SK-N-SH treated with all-trans-retinoic acid at 6 μM for 48 hours (cell line): ENCODE data around the gene CROCC2.

Source experiments
- ATAC-seq: fragments of 200-7000 bp; cut with Tn5 transposase; 3 replicates; pipeline ENCODE4 v1.9.1; 2020; ENCODE audit warnings: mild to moderate bottlenecking, moderate library complexity
- ARNTL ChIP-seq: fragments of 450-650 bp; formaldehyde crosslinking; IDR thresholded peaks from 2 replicates; pipeline ENCODE4 v1.5.0; 2020; ENCODE audit warnings: low read depth, mild to moderate bottlenecking, moderate library complexity, borderline replicate concordance
- BACH2 ChIP-seq: fragments of 250-450 bp; sonication (Bioruptor Pico); IDR thresholded peaks from 2 replicates; pipeline ENCODE4 v1.9.0; 2021; ENCODE audit warnings: mild to moderate bottlenecking, borderline replicate concordance
- CSDC2 ChIP-seq: fragments of 250-450 bp; sonication (Bioruptor Pico); IDR thresholded peaks from 2 replicates; pipeline ENCODE4 v1.5.0; 2020; ENCODE audit warnings: mild to moderate bottlenecking, moderate library complexity
- ESRRG ChIP-seq: fragments of 250-450 bp; sonication (Bioruptor Pico); IDR thresholded peaks from 2 replicates; pipeline ENCODE4 v1.6.1; 2021; ENCODE audit warnings: mild to moderate bottlenecking
- GLIS3 ChIP-seq: fragments of 250-450 bp; sonication (Bioruptor Pico); IDR thresholded peaks from 2 replicates; pipeline ENCODE4 v1.5.0; 2020; ENCODE audit warnings: mild to moderate bottlenecking, moderate library complexity
- ISL1 ChIP-seq: fragments of 250-450 bp; sonication (Bioruptor Pico); IDR thresholded peaks from 2 replicates; pipeline ENCODE4 v2.1.2; 2022; ENCODE audit warnings: mild to moderate bottlenecking, moderate library complexity
- OSR1 ChIP-seq: fragments of 250-450 bp; sonication (Bioruptor Pico); IDR thresholded peaks from 2 replicates; pipeline ENCODE4 v1.8.0; 2022; ENCODE audit warnings: moderate library complexity, mild to moderate bottlenecking, inconsistent platforms
- PPARA ChIP-seq: fragments of 250-450 bp; sonication (Bioruptor Pico); IDR thresholded peaks from 2 replicates; pipeline ENCODE4 v1.5.0; 2020; ENCODE audit warnings: mild to moderate bottlenecking, borderline replicate concordance
- RARB ChIP-seq: fragments of 250-450 bp; sonication (Bioruptor Pico); IDR thresholded peaks from 2 replicates; pipeline ENCODE4 v1.8.0; 2021; ENCODE audit warnings: mild to moderate bottlenecking, moderate library complexity
- SNAI2 ChIP-seq: fragments of 250-450 bp; sonication (Bioruptor Pico); IDR thresholded peaks from 2 replicates; pipeline ENCODE4 v1.5.0; 2020; ENCODE audit warnings: mild to moderate bottlenecking, moderate library complexity
- TCF4 ChIP-seq: fragments of 250-450 bp; sonication (Bioruptor Pico); IDR thresholded peaks from 2 replicates; pipeline ENCODE4 v1.8.0; 2021; ENCODE audit warnings: mild to moderate bottlenecking, moderate library complexity, borderline replicate concordance
- TOX ChIP-seq: fragments of 250-450 bp; sonication (Bioruptor Pico); IDR thresholded peaks from 2 replicates; pipeline ENCODE4 v1.8.0; 2021; ENCODE audit warnings: mild to moderate bottlenecking, moderate library complexity, borderline replicate concordance
- ZC3H10 ChIP-seq: fragments of 250-450 bp; sonication (Bioruptor Pico); IDR thresholded peaks from 2 replicates; pipeline ENCODE4 v1.5.1; 2021; ENCODE audit warnings: mild to moderate bottlenecking, moderate library complexity
- ZFP3 ChIP-seq: fragments of 250-450 bp; sonication (Bioruptor Pico); IDR thresholded peaks from 2 replicates; pipeline ENCODE4 v1.5.0; 2020; ENCODE audit warnings: mild to moderate bottlenecking, moderate library complexity
- ZFP30 ChIP-seq: fragments of 450-650 bp; formaldehyde crosslinking; IDR thresholded peaks from 2 replicates; pipeline ENCODE4 v1.5.0; 2022; ENCODE audit warnings: mild to moderate bottlenecking, moderate library complexity
- ZNF565 ChIP-seq: fragments of 450-650 bp; formaldehyde crosslinking; conservative IDR thresholded peaks from 2 replicates; pipeline ENCODE4 v1.5.0; 2020; ENCODE audit warnings: low read depth, mild to moderate bottlenecking, moderate library complexity
- ZNF70 ChIP-seq: fragments of 450-650 bp; formaldehyde crosslinking; IDR thresholded peaks from 2 replicates; pipeline ENCODE4 v1.5.0; 2020; ENCODE audit warnings: mild to moderate bottlenecking, moderate library complexity
- ZNF8 ChIP-seq: fragments of 450-650 bp; formaldehyde crosslinking; IDR thresholded peaks from 2 replicates; pipeline ENCODE4 v1.5.0; 2020; ENCODE audit warnings: mild to moderate bottlenecking, moderate library complexity
- TF ChIP-seq, protein P1 (sequence below): fragments of 250-450 bp; sonication (Bioruptor Pico); IDR thresholded peaks from 2 replicates; pipeline ENCODE4 v1.5.1; 2020; ENCODE audit warnings: low read depth, mild to moderate bottlenecking, moderate library complexity
- TF ChIP-seq, protein P2 (sequence below): fragments of 250-450 bp; sonication (Bioruptor Pico); IDR thresholded peaks from 2 replicates; pipeline ENCODE4 v1.8.0; 2020; ENCODE audit warnings: mild to moderate bottlenecking, moderate library complexity, borderline replicate concordance
- TF ChIP-seq, protein P3 (sequence below): fragments of 250-450 bp; sonication (Bioruptor Pico); IDR thresholded peaks from 2 replicates; pipeline ENCODE4 v1.5.1; 2021; ENCODE audit warnings: mild to moderate bottlenecking, moderate library complexity
- TF ChIP-seq, protein P4 (sequence below): fragments of 250-450 bp; sonication (Bioruptor Pico); IDR thresholded peaks from 2 replicates; pipeline ENCODE4 v1.8.0; 2021; ENCODE audit warnings: low read depth, mild to moderate bottlenecking, moderate library complexity, borderline replicate concordance

The CROCC2 gene

DNA sequence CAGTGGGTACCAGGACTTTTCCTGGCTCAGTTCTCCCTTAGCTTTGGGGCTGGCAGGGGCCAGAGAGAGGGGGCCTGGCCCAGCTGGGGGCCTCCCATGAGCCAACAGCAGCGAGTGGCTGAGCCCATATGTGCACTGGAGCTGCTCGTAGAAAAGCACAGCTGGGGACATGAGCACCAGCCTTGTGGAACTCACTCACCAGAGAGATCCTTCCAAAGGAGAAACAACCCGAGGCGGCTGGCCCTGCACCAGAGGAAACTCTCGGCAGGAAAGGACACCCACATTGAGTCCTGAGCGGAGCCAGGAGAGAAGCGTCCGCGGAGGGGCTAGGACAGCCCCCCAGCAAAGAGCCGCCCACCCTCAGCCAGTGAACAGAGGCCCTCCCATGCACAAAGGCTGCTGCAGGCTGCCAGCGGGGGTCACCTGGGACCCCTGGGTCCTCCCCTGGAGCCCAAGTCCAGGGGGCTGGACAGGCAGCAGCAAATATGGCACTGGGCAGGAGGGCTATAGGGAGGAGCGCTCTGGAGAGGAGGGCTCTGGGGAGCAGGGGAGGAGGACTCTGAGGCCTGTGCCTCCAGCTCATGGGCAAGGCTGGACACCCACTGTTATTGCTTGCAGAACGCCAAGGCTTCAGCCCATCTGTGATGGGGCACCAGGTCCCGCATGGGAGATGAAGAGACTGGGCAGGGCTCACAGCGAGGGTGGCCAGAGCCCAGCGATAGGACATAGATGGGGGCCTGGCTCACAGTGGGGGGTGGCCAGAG is 50.2 kb downstream of the CROCC2 start:
- TF ChIP-seq ZFP3 (CRISPR knock-in tag) (no peak), ZNF70 (CRISPR knock-in tag) (no peak), ZNF8 (no peak), OSR1 (CRISPR knock-in tag) (no peak), RARB (CRISPR knock-in tag) (no peak), BACH2 (no peak), ISL1 (CRISPR knock-in tag) (no peak)
- TF ChIP-seq, protein P1, sequence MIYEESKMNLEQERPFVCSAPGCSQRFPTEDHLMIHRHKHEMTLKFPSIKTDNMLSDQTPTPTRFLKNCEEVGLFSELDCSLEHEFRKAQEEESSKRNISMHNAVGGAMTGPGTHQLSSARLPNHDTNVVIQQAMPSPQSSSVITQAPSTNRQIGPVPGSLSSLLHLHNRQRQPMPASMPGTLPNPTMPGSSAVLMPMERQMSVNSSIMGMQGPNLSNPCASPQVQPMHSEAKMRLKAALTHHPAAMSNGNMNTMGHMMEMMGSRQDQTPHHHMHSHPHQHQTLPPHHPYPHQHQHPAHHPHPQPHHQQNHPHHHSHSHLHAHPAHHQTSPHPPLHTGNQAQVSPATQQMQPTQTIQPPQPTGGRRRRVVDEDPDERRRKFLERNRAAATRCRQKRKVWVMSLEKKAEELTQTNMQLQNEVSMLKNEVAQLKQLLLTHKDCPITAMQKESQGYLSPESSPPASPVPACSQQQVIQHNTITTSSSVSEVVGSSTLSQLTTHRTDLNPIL (CRISPR knock-in tag) = no peak
- no peak for ATAC-seq

DNA sequence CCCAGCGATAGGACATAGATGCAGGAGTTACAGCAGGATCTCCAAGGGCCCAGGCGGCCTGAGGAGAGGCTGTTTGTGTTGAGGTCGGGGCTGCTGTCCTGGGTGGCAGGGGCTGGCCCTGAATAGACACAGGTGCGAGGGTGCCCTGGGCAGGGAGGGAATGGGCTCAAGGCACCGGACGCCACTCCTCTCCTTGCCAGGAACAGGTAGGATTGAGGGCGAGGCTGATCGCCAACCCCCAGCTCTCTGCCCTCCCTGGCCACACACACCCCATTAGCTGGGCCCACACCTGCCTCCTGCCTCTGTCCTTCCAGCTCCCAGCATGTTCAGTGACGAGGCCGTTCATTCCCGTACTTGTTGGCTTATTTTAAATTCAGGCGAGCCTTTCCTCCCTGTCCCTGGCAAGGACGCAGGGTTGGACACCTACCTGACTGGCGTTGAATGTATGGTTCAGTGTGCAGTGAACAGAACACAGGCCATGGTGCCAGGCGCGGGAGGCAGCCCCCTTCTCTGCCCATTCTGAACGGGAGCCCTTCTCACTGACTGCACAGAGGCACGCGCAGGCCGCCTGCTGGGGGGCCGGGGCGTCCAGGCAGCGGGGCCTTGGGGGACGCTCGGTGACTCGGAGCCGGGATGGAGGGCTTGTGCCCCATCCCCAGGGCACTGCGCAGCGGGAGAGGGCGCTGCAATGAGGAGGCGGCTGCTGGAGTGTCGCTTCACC is 51.0 kb downstream of the CROCC2 start:
- ATAC-seq = no peak

DNA sequence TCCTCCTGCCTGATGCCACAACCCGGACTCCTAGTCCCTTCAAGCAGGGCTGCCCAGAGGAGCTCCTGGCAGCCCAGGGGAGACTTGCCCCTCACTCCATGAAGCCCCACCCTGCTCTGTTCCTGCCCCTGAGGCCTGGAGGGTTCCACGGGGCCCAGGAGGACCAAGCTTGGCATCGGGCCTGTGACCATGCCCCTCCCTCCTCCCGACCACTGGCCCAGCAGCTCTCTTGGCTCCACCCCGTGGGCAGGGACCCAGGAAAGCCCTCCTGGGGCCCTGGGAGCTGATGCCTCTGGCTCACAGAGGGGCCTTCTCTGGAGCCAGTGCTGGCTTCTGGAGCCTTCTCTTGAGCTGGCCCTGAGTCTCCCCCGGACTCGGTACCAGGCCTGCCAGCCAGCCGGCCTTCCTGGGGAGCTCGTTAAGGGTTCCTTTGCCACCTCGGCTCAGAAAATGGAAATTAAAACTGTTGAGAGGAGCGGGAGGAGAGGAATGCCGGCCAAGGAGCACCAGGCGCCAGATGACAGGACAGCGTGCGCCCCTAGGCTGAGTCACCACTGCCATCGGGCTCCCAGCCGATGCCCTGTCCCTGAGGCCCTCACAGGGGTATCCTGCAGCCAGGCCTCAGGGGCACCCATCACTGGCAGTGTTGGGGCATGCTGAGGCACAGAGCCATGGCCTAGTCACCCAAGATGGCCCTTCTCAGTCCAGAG is 51.7 kb downstream of the CROCC2 start:
- ATAC-seq = no peak
- no peak for TF ChIP-seq PPARA (CRISPR knock-in tag)
- TF ChIP-seq ZFP3 (CRISPR knock-in tag) = no peak
- TF ChIP-seq ZNF8 = no peak
- TF ChIP-seq TOX (CRISPR knock-in tag) = no peak
- no peak for TF ChIP-seq TCF4 (CRISPR knock-in tag)
- TF ChIP-seq ZFP30 (CRISPR knock-in tag) = no peak
- TF ChIP-seq, protein P2, sequence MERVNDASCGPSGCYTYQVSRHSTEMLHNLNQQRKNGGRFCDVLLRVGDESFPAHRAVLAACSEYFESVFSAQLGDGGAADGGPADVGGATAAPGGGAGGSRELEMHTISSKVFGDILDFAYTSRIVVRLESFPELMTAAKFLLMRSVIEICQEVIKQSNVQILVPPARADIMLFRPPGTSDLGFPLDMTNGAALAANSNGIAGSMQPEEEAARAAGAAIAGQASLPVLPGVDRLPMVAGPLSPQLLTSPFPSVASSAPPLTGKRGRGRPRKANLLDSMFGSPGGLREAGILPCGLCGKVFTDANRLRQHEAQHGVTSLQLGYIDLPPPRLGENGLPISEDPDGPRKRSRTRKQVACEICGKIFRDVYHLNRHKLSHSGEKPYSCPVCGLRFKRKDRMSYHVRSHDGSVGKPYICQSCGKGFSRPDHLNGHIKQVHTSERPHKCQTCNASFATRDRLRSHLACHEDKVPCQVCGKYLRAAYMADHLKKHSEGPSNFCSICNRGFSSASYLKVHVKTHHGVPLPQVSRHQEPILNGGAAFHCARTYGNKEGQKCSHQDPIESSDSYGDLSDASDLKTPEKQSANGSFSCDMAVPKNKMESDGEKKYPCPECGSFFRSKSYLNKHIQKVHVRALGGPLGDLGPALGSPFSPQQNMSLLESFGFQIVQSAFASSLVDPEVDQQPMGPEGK = no peak
- TF ChIP-seq, protein P3, sequence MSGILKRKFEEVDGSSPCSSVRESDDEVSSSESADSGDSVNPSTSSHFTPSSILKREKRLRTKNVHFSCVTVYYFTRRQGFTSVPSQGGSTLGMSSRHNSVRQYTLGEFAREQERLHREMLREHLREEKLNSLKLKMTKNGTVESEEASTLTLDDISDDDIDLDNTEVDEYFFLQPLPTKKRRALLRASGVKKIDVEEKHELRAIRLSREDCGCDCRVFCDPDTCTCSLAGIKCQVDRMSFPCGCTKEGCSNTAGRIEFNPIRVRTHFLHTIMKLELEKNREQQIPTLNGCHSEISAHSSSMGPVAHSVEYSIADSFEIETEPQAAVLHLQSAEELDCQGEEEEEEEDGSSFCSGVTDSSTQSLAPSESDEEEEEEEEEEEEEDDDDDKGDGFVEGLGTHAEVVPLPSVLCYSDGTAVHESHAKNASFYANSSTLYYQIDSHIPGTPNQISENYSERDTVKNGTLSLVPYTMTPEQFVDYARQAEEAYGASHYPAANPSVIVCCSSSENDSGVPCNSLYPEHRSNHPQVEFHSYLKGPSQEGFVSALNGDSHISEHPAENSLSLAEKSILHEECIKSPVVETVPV (CRISPR knock-in tag) = no peak
- no peak for TF ChIP-seq ZNF565 (CRISPR knock-in tag)

More for the DNA sequence above, 51.0 kb downstream of the CROCC2 start:
- TF ChIP-seq ZFP30 (CRISPR knock-in tag) (no peak), ZNF565 (CRISPR knock-in tag) (no peak), ZFP3 (CRISPR knock-in tag) (no peak), GLIS3 (no peak), OSR1 (CRISPR knock-in tag) (no peak), ZC3H10 (no peak), PPARA (CRISPR knock-in tag) (no peak), RARB (CRISPR knock-in tag) (no peak), ESRRG (CRISPR knock-in tag) (no peak), TCF4 (CRISPR knock-in tag) (no peak), ISL1 (CRISPR knock-in tag) (no peak), ZNF8 (no peak), SNAI2 (no peak), ZNF70 (CRISPR knock-in tag) (no peak), CSDC2 (CRISPR knock-in tag) (no peak), ARNTL (CRISPR knock-in tag) (no peak)
- TF ChIP-seq, protein P2 = no peak
- TF ChIP-seq, protein P1 (CRISPR knock-in tag) = no peak
- TF ChIP-seq, protein P4, sequence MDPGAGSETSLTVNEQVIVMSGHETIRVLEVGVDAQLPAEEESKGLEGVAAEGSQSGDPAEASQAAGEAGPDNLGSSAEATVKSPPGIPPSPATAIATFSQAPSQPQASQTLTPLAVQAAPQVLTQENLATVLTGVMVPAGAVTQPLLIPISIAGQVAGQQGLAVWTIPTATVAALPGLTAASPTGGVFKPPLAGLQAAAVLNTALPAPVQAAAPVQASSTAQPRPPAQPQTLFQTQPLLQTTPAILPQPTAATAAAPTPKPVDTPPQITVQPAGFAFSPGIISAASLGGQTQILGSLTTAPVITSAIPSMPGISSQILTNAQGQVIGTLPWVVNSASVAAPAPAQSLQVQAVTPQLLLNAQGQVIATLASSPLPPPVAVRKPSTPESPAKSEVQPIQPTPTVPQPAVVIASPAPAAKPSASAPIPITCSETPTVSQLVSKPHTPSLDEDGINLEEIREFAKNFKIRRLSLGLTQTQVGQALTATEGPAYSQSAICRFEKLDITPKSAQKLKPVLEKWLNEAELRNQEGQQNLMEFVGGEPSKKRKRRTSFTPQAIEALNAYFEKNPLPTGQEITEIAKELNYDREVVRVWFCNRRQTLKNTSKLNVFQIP = no peak
- TF ChIP-seq, protein P3 (CRISPR knock-in tag) = no peak
